ENCODE results near the gene TTR. TPM values are rescaled to one million over a fixed set of nuclear protein-coding genes. Genes with fewer than 3 reads are reported as not detected.

Gene TTR
- total and polyA plus RNA-seq, 2 of the 4 experiments (the other 2 are of a cell fraction): not detected

GRCh38 chr18:31565782-31566512 is 25.7 kb upstream of the TTR start:
- H3K9ac ChIP-seq (ENCODE audit: low read depth, low read length): no peak overlapping the region
- no peak overlapping the region for H3K4ac ChIP-seq (ENCODE audit: low read depth, low read length)
- no peak overlapping the region for H4K91ac ChIP-seq (ENCODE audit: insufficient read depth, low read depth, low read length)
- CTCF ChIA-PET: no interaction called here
- H4K20me1 ChIP-seq (ENCODE audit: insufficient read depth, low read length): no peaks in the 10 kb centered on the region
- no peak overlapping the region for H3K4me2 ChIP-seq (ENCODE audit: low read depth, low read length)
- H2BK120ac ChIP-seq (ENCODE audit: low read depth, low read length): no peak overlapping the region
- H2BK15ac ChIP-seq (ENCODE audit: low read depth, low read length): no peak overlapping the region
- H3K79me1 ChIP-seq (ENCODE audit: low read depth in 1 of 2, low read length in 2 of 2): no peaks in the 10 kb centered on the region
- no peak overlapping the region for H3K14ac ChIP-seq (replicated peaks; ENCODE audit: low read depth, low read length)
- no peak overlapping the region for H3K27ac ChIP-seq (ENCODE audit: insufficient read depth, low read length)
- BruUV-seq (replicated peaks): no TSS peak
- H2BK5ac ChIP-seq (ENCODE audit: low read depth, low read length, poor library complexity, severe bottlenecking): no peak overlapping the region
- POLR2A ChIA-PET (ENCODE audit: unreplicated experiment): interaction anchor here (0.6 kb wide), 1 partner anchor 12 kb away, joined by 4 read pairs; no protein-coding TSS in a partner anchor
- H4K8ac ChIP-seq (ENCODE audit: low read depth in 2 of 2, low read length in 2 of 2): no peak overlapping the region
- H3K9me1 ChIP-seq (ENCODE audit: insufficient read depth, low read length): no peaks in the 10 kb centered on the region
- intact Hi-C loops (cut with micrococcal nuclease) (no loop called here), in situ Hi-C loops (cut with MboI; ENCODE audit: low sequenced_read_pairs) (loop anchor here (25.0 kb wide), 2 partner anchors 246 to 396 kb away; no protein-coding TSS in a partner anchor), dilution Hi-C loops (cut with HindIII; ENCODE audit: low sequenced_read_pairs, unreplicated experiment) (no loop called here)
- no peak overlapping the region for H2AK5ac ChIP-seq (ENCODE audit: low read depth, low read length)
- no peak overlapping the region for H3K23ac ChIP-seq (ENCODE audit: low read depth, low read length)
- H3K18ac ChIP-seq (ENCODE audit: low read depth, low read length): no peak overlapping the region
- no peak overlapping the region for H3K56ac ChIP-seq (ENCODE audit: extremely low read depth, insufficient read depth, low read length)
- H2AFZ ChIP-seq (replicated peaks; ENCODE audit: low read length, poor library complexity): no peak overlapping the region
- H2BK20ac ChIP-seq (ENCODE audit: low read depth, low read length): no peak overlapping the region
- H4K5ac ChIP-seq (ENCODE audit: low read depth, low read length): no peak overlapping the region
- ATAC-seq (ENCODE audit: low read depth): no peak
- no peaks in the 10 kb centered on the region for H3K9me3 ChIP-seq (ENCODE audit: control insufficient read depth, insufficient read depth, low read length)
- H3K4me1 ChIP-seq (ENCODE audit: control insufficient read depth, insufficient read depth, low read length): no peaks in the 10 kb centered on the region
- no peak overlapping the region for H2AK9ac ChIP-seq (replicated peaks; ENCODE audit: low read depth, low read length, poor library complexity)
- no peak overlapping the region for H3K4me3 ChIP-seq (ENCODE audit: insufficient read depth, low read depth, low read length)
- DNase-seq: no peak
- TF ChIP-seq BHLHE40 (IDR thresholded peaks at IDR 0.05; ENCODE audit: low read depth, low read length) (no peak), USF2 (IDR thresholded peaks at IDR 0.05; ENCODE audit: low read depth, low read length) (no peak), MAZ (IDR thresholded peaks at IDR 0.05; ENCODE audit: borderline replicate concordance, low read depth, low read length) (no peak), RCOR1 (IDR thresholded peaks at IDR 0.05; ENCODE audit: insufficient replicate concordance, low read length) (no peak), FOS (IDR thresholded peaks at IDR 0.05; ENCODE audit: low read depth, low read length) (no peak), ELK1 (IDR thresholded peaks at IDR 0.05; ENCODE audit: borderline replicate concordance, low read depth, low read length) (no peak), RAD21 (IDR thresholded peaks at IDR 0.05; ENCODE audit: low read length) (no peak), NFE2L2 (IDR thresholded peaks at IDR 0.05; ENCODE audit: low read depth, low read length) (no peak), CEBPB (IDR thresholded peaks at IDR 0.05; ENCODE audit: low read depth, low read length) (no peak), CHD1 (IDR thresholded peaks at IDR 0.05; ENCODE audit: low read depth, low read length) (no peak), MAFK (IDR thresholded peaks at IDR 0.05; ENCODE audit: low read depth, low read length) (no peak), MXI1 (IDR thresholded peaks at IDR 0.05; ENCODE audit: borderline replicate concordance, low read depth, low read length) (no peak), RFX5 (IDR thresholded peaks at IDR 0.05; ENCODE audit: low read depth, low read length) (no peak), SMC3 (IDR thresholded peaks at IDR 0.05; ENCODE audit: low read depth, low read length) (no peak), POLR2A (IDR thresholded peaks at IDR 0.05; ENCODE audit: low read depth, low read length) (no peak)
- TF ChIP-seq, protein P1, sequence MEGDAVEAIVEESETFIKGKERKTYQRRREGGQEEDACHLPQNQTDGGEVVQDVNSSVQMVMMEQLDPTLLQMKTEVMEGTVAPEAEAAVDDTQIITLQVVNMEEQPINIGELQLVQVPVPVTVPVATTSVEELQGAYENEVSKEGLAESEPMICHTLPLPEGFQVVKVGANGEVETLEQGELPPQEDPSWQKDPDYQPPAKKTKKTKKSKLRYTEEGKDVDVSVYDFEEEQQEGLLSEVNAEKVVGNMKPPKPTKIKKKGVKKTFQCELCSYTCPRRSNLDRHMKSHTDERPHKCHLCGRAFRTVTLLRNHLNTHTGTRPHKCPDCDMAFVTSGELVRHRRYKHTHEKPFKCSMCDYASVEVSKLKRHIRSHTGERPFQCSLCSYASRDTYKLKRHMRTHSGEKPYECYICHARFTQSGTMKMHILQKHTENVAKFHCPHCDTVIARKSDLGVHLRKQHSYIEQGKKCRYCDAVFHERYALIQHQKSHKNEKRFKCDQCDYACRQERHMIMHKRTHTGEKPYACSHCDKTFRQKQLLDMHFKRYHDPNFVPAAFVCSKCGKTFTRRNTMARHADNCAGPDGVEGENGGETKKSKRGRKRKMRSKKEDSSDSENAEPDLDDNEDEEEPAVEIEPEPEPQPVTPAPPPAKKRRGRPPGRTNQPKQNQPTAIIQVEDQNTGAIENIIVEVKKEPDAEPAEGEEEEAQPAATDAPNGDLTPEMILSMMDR (conservative IDR thresholded peaks at IDR 0.05; ENCODE audit: low read depth, low read length): no peak
- 89% methylated on average over 3 of the region's 10 CpGs; no CpG with 5 or more reads in 1 of the 2 experiments for WGBS, 2 experiments (ENCODE audit: extremely low coverage in 2 of 2, insufficient read length in 1 of 2)
- H3K27me3 ChIP-seq (ENCODE audit: control insufficient read depth, insufficient read depth, low read length): no peaks in the 10 kb centered on the region
- H3K36me3 ChIP-seq (ENCODE audit: control insufficient read depth, insufficient read depth, low read length): no peaks in the 10 kb centered on the region
